Measurements from ENCODE around the gene S100A13.

- TF ChIP-seq POLR2A (IDR thresholded peaks at IDR 0.05; ENCODE audit: low read depth, low read length) = no peak
- no peak for TF ChIP-seq POLR2AphosphoS5 (IDR thresholded peaks at IDR 0.05; ENCODE audit: low read depth, low read length)
Observed at GRCh38 chr1:153578936-153579335, 48.4 kb downstream of the S100A13 start.
